ENCODE data around the gene STAG3.
"Not testable (repeated sequence)": the region's sequence is repeated elsewhere in the genome, so short reads cannot be mapped to it uniquely, and the experiment has no call there.

STAG3 gene

GRCh38 chr7:100177045-100178001, at the start of gene STAG3, which contains the start of gene GPC2:
STAG3 (plus strand) TSS chr7:100177918; CDS start chr7:100180557, 2,639 bp downstream.
GPC2 (minus strand) TSS chr7:100177381; CDS start chr7:100177199, 182 bp downstream.
- peak; percentile 96 for DNase-seq (ENCODE audit: low spot score)

GRCh38 chr7:100128637-100128963, 49.1 kb upstream of the STAG3 start:
- DNase-seq (ENCODE audit: low spot score): no peak

- not testable (repeated sequence) for DNase-seq (ENCODE audit: low spot score)
Measured at GRCh38 chr7:100130220-100130607, 47.5 kb upstream of the STAG3 start.

GRCh38 chr7:100130608-100131453, 46.9 kb upstream of the STAG3 start:
- DNase-seq (ENCODE audit: low spot score): peak; percentile 81

GRCh38 chr7:100132126-100132525, 45.6 kb upstream of the STAG3 start:
- DNase-seq (ENCODE audit: low spot score): no peak

GRCh38 chr7:100132697-100133151, 45.0 kb upstream of the STAG3 start:
- DNase-seq (ENCODE audit: low spot score): peak; percentile 73

GRCh38 chr7:100137851-100138760, 39.6 kb upstream of the STAG3 start:
- no peak for DNase-seq (ENCODE audit: low spot score)

- no peak for DNase-seq (ENCODE audit: low spot score)
Measured at GRCh38 chr7:100141555-100141949, 36.2 kb upstream of the STAG3 start.

GRCh38 chr7:100142461-100142860, 35.3 kb upstream of the STAG3 start:
- no peak for DNase-seq (ENCODE audit: low spot score)

- not testable (repeated sequence) for DNase-seq (ENCODE audit: low spot score)
Measured at GRCh38 chr7:100146350-100146749, 31.4 kb upstream of the STAG3 start.

GRCh38 chr7:100147278-100147677, 30.4 kb upstream of the STAG3 start:
- no peak for DNase-seq (ENCODE audit: low spot score)

GRCh38 chr7:100148225-100148558, 29.5 kb upstream of the STAG3 start:
- DNase-seq (ENCODE audit: low spot score): no peak

- peak; percentile 99 for DNase-seq (ENCODE audit: low spot score)
Measured at GRCh38 chr7:100148559-100149328, 29.0 kb upstream of the STAG3 start, which contains the start of gene LAMTOR4. LAMTOR4 (plus strand) TSS chr7:100148918; CDS start chr7:100148973, 55 bp downstream.

- DNase-seq (ENCODE audit: low spot score): no peak
Measured at GRCh38 chr7:100152404-100152803, 25.3 kb upstream of the STAG3 start.

- DNase-seq (ENCODE audit: low spot score): no peak
Measured at GRCh38 chr7:100152937-100153666, 24.6 kb upstream of the STAG3 start.

GRCh38 chr7:100153708-100154535, 23.8 kb upstream of the STAG3 start:
- no peak for DNase-seq (ENCODE audit: low spot score)

GRCh38 chr7:100154651-100155491, 22.8 kb upstream of the STAG3 start:
- DNase-seq (ENCODE audit: low spot score): no peak
